ENCODE data around the gene CADPS2.
"Not testable (repeated sequence)": the region's sequence is repeated elsewhere in the genome, so short reads cannot be mapped to it uniquely, and the experiment has no call there.

Gene CADPS2

DNA sequence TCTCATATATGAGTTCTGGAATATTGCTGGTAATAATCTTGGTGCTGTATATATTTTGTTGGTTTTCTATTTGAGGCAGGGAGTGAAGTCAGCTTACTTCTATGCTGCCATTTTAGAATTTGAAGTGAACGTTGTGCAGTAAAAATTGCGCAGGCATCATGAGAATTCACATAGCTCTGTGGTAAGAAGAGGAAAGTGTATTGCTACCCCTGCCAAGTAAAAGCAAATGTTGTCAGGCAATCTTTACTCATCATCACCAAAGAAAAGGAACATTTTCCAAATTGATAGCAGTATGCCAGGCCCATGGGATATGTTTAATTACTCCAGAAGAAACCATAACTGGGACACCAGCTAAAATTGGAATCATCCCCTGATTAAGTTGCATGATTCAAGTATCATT lies 595.1 kb downstream of the CADPS2 start:
- DNase-seq (ENCODE audit: low read depth in 2 of 2): no peak

DNA sequence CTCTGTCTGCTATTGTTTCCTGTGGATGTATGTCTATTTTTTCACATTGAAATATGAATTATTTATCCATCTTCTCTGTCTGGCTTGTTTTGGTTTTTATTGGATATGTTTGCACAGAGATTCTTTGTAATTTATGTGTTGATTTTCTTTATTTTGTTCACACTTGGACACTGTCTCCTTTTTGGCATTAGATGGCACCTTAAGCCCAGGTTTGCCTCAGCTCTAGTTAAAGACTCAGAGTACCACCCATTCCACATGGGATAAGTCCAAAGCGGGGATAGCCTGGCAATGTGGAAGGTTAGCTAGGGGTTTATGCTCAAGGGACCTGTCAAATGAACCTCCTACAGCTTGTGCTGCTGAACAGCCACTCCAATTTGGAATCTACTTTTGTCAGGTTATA lies 595.8 kb downstream of the CADPS2 start:
- no peak for DNase-seq (ENCODE audit: low read depth in 2 of 2)

DNA sequence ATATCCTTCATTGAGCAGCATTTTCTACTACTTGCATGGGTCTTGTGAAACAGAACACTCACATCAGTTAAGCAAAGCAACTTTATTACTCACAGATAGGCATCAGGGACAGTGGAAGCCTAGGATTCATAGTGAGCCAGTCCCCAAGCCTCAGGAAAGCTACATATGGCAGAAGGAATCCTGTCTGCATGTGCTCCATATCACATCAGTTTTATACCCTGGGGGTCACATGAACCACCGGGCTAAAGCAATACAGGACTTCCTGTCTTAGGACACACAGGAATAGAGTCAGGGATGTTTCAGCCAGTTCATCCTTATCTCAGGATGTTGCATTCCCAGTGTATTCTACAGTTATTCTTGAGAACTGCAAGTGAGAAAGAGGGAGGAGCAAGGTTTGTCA lies 596.8 kb downstream of the CADPS2 start:
- DNase-seq (ENCODE audit: low read depth in 2 of 2): no peak

DNA sequence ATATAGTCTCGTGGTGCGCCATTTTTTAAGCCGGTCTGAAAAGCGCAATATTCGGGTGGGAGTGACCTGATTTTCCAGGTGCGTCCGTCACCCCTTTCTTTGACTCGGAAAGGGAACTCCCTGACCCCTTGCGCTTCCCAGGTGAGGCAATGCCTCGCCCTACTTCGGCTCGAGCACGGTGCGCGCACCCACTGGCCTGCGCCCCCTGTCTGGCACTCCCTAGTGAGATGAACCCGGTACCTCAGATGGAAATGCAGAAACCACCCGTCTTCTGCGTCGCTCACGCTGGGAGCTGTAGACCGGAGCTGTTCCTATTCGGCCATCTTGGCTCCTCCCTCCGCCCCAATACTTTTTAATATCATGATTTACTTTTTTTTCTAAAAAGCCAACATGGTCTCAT lies 601.7 kb downstream of the CADPS2 start:
- not testable (repeated sequence) for DNase-seq (ENCODE audit: low read depth in 2 of 2)

DNA sequence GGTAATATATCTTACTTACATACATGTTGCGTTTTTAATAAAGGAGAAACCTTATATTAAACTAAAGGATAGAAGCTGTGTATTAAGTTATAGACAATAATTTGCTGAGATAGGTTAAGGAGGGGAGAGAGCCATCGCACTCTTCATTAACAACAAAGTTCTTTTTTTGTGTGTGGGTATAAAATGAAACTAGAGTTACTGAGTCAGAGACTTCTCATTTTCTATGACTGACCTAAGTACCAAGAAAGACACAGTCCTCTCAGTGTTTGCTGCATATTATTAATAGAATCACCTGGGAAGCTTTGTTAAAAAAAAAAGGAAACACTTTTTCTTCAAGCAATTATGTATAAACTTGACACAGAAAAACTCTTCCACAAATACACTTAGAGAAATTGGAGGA lies 613.1 kb downstream of the CADPS2 start:
- no peak for DNase-seq (ENCODE audit: low read depth in 2 of 2)

DNA sequence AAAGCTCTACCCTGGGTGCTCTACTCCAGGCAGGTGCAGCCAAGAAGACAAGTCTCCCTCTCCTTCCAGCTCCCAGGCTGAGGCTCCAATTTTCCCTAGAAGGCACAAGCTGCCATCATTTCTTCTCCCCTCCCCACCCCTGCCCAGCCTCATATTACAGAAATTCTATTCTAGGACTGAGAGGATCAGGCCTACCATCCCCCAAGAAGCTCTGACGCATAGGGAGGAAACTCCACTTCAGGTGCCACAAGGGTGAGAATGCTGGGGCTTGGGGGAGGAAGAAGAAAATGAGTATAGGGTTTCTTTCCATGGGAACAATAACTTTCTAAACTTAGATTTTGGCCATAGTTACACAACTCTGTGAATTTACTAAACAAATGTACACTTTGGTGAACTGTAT lies 617.0 kb downstream of the CADPS2 start:
- DNase-seq (ENCODE audit: low read depth in 2 of 2): no peak

All from activated CD4-positive, alpha-beta T cell treated with anti-CD3 and anti-CD28 coated beads for 24 hours (primary cell).